Measurements from ENCODE around the gene FXR2. TPM values are rescaled to one million over a fixed set of nuclear protein-coding genes. Genes with fewer than 3 reads are reported as not detected.

The FXR2 gene
- polyA plus RNA-seq, 1 donor (not counting 4 experiments of a cell fraction or from before 2014, with no cell fraction given): 30.6 TPM

DNA sequence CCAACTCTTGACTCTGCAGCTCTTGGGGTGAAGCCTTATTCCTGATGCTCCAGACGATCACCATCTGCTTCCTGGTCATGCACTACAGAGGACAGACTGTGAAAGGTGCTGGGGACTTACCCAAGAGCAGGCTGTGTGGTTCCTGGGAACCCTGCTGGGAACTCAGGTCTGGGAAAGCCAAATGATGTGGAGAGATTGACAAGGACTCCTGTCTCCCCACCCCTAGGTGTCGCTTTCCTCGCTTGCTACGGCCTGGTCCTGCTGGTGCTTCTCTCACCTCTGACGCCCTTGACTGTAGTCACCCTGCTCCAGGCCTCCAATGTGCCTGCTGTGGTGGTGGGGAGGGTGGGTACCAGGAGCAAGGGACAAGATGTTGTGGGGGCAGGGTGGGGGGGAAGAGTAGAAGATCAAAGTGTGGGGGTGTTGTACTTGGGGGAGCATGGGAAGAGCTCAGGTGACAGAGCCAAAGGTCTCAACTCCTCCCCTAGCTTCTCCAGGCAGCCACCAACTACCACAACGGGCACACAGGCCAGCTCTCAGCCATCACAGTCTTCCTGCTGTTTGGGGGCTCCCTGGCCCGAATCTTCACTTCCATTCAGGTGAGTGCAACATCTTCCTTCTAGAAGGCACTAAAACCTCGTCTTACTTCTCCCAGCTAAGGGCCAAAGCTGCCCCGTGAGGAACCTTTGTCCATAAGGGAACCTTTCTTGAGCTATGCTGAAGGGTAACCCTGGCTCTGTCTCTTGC, 27.9 kb downstream of the FXR2 start:
- Histone ChIP-seq H3K4me3 (ENCODE audit: control insufficient read depth in 2 of 3, extremely low read depth in 1 of 3, insufficient read depth in 2 of 3, low read depth in 1 of 3, low read length in 3 of 3) (peak overlapping the region; percentile 78 to 98 (median 92)), H3K9me3 (ENCODE audit: control insufficient read depth, low read depth, low read length) (no peaks in the 10 kb centered on the region), H3K27me3 (ENCODE audit: control insufficient read depth, extremely low read depth, insufficient read depth, low read length) (no peaks in the 10 kb centered on the region), H3K4me1 (ENCODE audit: control insufficient read depth, extremely low read depth, insufficient read depth, low read length) (peaks cover 43% of the 10 kb centered on the region), H3K4me2 (ENCODE audit: control insufficient read depth, extremely low read depth, insufficient read depth, low read depth, low read length) (peak overlapping the region; percentile 97), H3K9ac (ENCODE audit: control insufficient read depth, extremely low read depth, insufficient read depth, low read length) (peak overlapping the region; percentile 91), H3K9me1 (ENCODE audit: control insufficient read depth, extremely low read depth, insufficient read depth, low read length) (no peaks in the 10 kb centered on the region), H3K36me3 (ENCODE audit: control insufficient read depth in 2 of 2, extremely low read depth in 1 of 2, insufficient read depth in 2 of 2, low read length in 2 of 2) (peaks cover 20 to 27% of the 10 kb centered on the region in 2 experiments), H3K27ac (ENCODE audit: control insufficient read depth, insufficient read depth, low read length) (peak overlapping the region; percentile 99), H3K79me2 (ENCODE audit: control insufficient read depth, insufficient read depth, low read length) (peaks cover 49% of the 10 kb centered on the region), H4K20me1 (ENCODE audit: control insufficient read depth, extremely low read depth, insufficient read depth, low read length) (no peaks in the 10 kb centered on the region), H2AFZ (ENCODE audit: control insufficient read depth, low read length) (no peak overlapping the region)
- FAIRE-seq: peak; percentile 81
- TF ChIP-seq, protein P1, sequence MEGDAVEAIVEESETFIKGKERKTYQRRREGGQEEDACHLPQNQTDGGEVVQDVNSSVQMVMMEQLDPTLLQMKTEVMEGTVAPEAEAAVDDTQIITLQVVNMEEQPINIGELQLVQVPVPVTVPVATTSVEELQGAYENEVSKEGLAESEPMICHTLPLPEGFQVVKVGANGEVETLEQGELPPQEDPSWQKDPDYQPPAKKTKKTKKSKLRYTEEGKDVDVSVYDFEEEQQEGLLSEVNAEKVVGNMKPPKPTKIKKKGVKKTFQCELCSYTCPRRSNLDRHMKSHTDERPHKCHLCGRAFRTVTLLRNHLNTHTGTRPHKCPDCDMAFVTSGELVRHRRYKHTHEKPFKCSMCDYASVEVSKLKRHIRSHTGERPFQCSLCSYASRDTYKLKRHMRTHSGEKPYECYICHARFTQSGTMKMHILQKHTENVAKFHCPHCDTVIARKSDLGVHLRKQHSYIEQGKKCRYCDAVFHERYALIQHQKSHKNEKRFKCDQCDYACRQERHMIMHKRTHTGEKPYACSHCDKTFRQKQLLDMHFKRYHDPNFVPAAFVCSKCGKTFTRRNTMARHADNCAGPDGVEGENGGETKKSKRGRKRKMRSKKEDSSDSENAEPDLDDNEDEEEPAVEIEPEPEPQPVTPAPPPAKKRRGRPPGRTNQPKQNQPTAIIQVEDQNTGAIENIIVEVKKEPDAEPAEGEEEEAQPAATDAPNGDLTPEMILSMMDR (optimal IDR thresholded peaks at IDR 0.05 in 1 of 3, IDR thresholded peaks at IDR 0.05 in 1 of 3, conservative IDR thresholded peaks at IDR 0.05 in 1 of 3; ENCODE audit: extremely low read depth in 1 of 3, insufficient read depth in 2 of 3, low read length in 3 of 3): peak; percentile 84 to 91 (median 89)
- no peak for TF ChIP-seq EZH2 (IDR thresholded peaks at IDR 0.05; ENCODE audit: low read length)
- DNase-seq (ENCODE audit: low read depth, low spot score): no peak
- dilution Hi-C loops (cut with MboI; ENCODE audit: extremely low pct_ligation_motif_present, low sequenced_read_pairs): no loop called here

DNA sequence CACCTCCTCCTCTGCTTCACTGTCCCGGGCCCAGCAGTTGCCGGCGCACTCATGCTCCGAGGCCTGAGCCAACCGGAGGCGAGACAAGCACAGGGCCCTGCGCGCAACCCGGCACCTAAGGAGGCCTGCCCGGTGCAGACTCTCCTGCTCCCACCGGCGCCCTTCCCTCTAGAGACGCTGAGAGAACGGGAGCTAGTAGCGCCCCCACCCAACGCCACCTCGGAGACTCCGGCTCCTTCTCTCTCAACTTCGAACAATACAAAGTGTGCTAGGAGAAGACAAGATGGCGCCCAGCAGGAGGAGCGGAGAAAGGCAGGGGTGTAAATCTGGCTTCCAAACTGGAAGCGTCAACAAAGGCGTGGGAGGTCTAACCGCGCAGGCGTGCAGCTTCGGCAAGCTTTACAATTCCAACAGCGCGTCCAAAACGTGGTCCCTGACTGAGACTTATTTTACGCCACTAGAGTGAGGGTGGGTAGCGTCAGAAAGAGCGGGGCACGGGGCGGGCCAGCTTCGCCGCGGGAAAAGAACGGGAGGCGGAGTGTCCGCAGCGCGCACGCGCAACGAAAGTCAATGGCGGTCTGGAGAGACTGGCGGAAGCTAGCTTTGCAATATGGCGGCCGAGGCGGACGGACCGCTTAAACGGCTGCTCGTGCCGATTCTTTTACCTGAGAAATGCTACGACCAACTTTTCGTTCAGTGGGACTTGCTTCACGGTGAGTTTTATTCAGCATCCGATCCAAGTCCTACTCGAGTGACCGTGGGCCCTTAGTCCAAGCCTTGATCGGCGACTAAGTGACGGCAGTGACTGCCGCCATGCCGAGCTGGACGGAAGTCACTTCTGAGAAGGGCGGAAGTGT, 31.2 kb downstream of the FXR2 start, which contains the start of gene MPDU1:
Gene MPDU1 (plus strand): TSS at position 600 of the 857 bp plus-strand sequence. CDS start 11 bp downstream, at position 611.
- dilution Hi-C loops (cut with MboI; ENCODE audit: extremely low pct_ligation_motif_present, low sequenced_read_pairs): no loop called here
- H3K4me1 ChIP-seq (ENCODE audit: control insufficient read depth, extremely low read depth, insufficient read depth, low read length): peaks cover 50% of the 10 kb centered on the region

More for the DNA sequence above, 31.2 kb downstream of the FXR2 start, which contains the start of gene MPDU1:
- peak within 1 kb of the TSS; percentile 99 for H3K27ac ChIP-seq (ENCODE audit: control insufficient read depth, insufficient read depth, low read length)
- peaks cover 42% of the 10 kb centered on the region for H3K79me2 ChIP-seq (ENCODE audit: control insufficient read depth, insufficient read depth, low read length)
- H2AFZ ChIP-seq (ENCODE audit: control insufficient read depth, low read length): peak within 1 kb of the TSS; percentile 100
- peaks cover 14 to 31% of the 10 kb centered on the region in 2 experiments for H3K36me3 ChIP-seq (ENCODE audit: control insufficient read depth in 2 of 2, extremely low read depth in 1 of 2, insufficient read depth in 2 of 2, low read length in 2 of 2)
- peak within 1 kb of the TSS; percentile 47 to 94 (median 65) for H3K4me3 ChIP-seq (ENCODE audit: control insufficient read depth in 2 of 3, extremely low read depth in 1 of 3, insufficient read depth in 2 of 3, low read depth in 1 of 3, low read length in 3 of 3)
- no peaks in the 10 kb centered on the region for H3K27me3 ChIP-seq (ENCODE audit: control insufficient read depth, extremely low read depth, insufficient read depth, low read length)
- peaks cover 3% of the 10 kb centered on the region for H3K9me1 ChIP-seq (ENCODE audit: control insufficient read depth, extremely low read depth, insufficient read depth, low read length)
- peak within 1 kb of the TSS; percentile 93 for H3K4me2 ChIP-seq (ENCODE audit: control insufficient read depth, extremely low read depth, insufficient read depth, low read depth, low read length)
- no peaks in the 10 kb centered on the region for H3K9me3 ChIP-seq (ENCODE audit: control insufficient read depth, low read depth, low read length)
- TF ChIP-seq, protein P1 (optimal IDR thresholded peaks at IDR 0.05 in 1 of 3, IDR thresholded peaks at IDR 0.05 in 1 of 3, conservative IDR thresholded peaks at IDR 0.05 in 1 of 3; ENCODE audit: extremely low read depth in 1 of 3, insufficient read depth in 2 of 3, low read length in 3 of 3): no peak
- no peak for TF ChIP-seq EZH2 (IDR thresholded peaks at IDR 0.05; ENCODE audit: low read length)
- H4K20me1 ChIP-seq (ENCODE audit: control insufficient read depth, extremely low read depth, insufficient read depth, low read length): peaks cover 9% of the 10 kb centered on the region
- peak within 1 kb of the TSS; percentile 99 for H3K9ac ChIP-seq (ENCODE audit: control insufficient read depth, extremely low read depth, insufficient read depth, low read length)
- FAIRE-seq (no peak), DNase-seq (ENCODE audit: low read depth, low spot score) (no peak)
